ENCODE data around the gene DCDC2B. TPM values are rescaled to one million over a fixed set of nuclear protein-coding genes. Genes with fewer than 3 reads are reported as not detected.

The DCDC2B gene
- total RNA-seq, 1 experiment from 2014 or later: not detected

GRCh38 chr1:32221581-32221979 is 12.7 kb downstream of the DCDC2B start:
- peak overlapping the region; percentile 79 for H3K4me2 ChIP-seq (ENCODE audit: insufficient read depth, insufficient read length, low read length)
- H3K9me3 ChIP-seq (ENCODE audit: control insufficient read depth, low read depth, low read length): no peaks in the 10 kb centered on the region
- no peak overlapping the region for H2BK15ac ChIP-seq (ENCODE audit: low read depth, low read length)
- H3K56ac ChIP-seq (ENCODE audit: insufficient read length, low read depth, low read length): no peak overlapping the region
- no peak overlapping the region for H3K27ac ChIP-seq (ENCODE audit: insufficient read length, low read depth, low read length)
- H3K27me3 ChIP-seq (ENCODE audit: insufficient read depth, low read length): no peaks in the 10 kb centered on the region
- no peak for DNase-seq
- no peak overlapping the region for H2AFZ ChIP-seq (ENCODE audit: low read length)
- no peak overlapping the region for H3K18ac ChIP-seq (ENCODE audit: insufficient read length, low read depth, low read length)
- no peak overlapping the region for H4K5ac ChIP-seq (ENCODE audit: insufficient read length, low read depth, low read length)
- no peaks in the 10 kb centered on the region for H4K20me1 ChIP-seq (ENCODE audit: control insufficient read depth, insufficient read depth, insufficient read length)
- H3T11ph ChIP-seq (ENCODE audit: low read length): no peak overlapping the region
- H3K4ac ChIP-seq (ENCODE audit: low read depth, low read length): no peak overlapping the region
- no peak overlapping the region for H4K8ac ChIP-seq (replicated peaks; ENCODE audit: insufficient read length, low read depth, low read length)
- H3K79me2 ChIP-seq (ENCODE audit: insufficient read depth, low read length): peaks cover 3% of the 10 kb centered on the region; the same call in 1 of the 2 replicates
- H3K9ac ChIP-seq (ENCODE audit: extremely low read depth, insufficient read length, low read length): peak overlapping the region; percentile 35
- WGBS (ENCODE audit: extremely low coverage, insufficient read length, low lambda C conversion rate): no CpG with 5 or more reads among the region's 13 CpGs
- Mint-ChIP-seq H3K4me1 (peaks cover 17 to 25% of the 10 kb centered on the region in 2 experiments), H3K9me3 (no peaks in the 10 kb centered on the region), H3K36me3 (ENCODE audit: insufficient read depth in 1 of 3, low read depth in 3 of 3) (peaks cover 25 to 46% (median 38%) of the 10 kb centered on the region in 3 experiments), H3K4me3 (peak overlapping the region; percentile 98), H3K27me3 (ENCODE audit: low read depth) (no peaks in the 10 kb centered on the region), H3K27ac (peak overlapping the region; percentile 83 to 99 (median 93); a peak in 6 of 7 replicates)
- H2AK5ac ChIP-seq (ENCODE audit: insufficient read length, low read length): no peak overlapping the region
- H2BK20ac ChIP-seq (ENCODE audit: low read depth, low read length, poor library complexity, severe bottlenecking): no peak overlapping the region
- H3K79me1 ChIP-seq (ENCODE audit: insufficient read depth, low read depth, low read length, poor library complexity, severe bottlenecking): no peaks in the 10 kb centered on the region
- no peak overlapping the region for H2BK12ac ChIP-seq (ENCODE audit: insufficient read length, low read depth, low read length)
- peaks cover 7% of the 10 kb centered on the region for H3K23me2 ChIP-seq (ENCODE audit: insufficient read length, low read depth, low read length, poor library complexity, severe bottlenecking)
- peaks cover 7% of the 10 kb centered on the region; the same call in 1 of the 2 replicates for H3K4me1 ChIP-seq (ENCODE audit: insufficient read depth, low read length)
- H4K91ac ChIP-seq (ENCODE audit: insufficient read length, low read depth, low read length): no peak overlapping the region
- H2BK120ac ChIP-seq (ENCODE audit: low read depth, low read length, poor library complexity, severe bottlenecking): no peak overlapping the region
- no peak overlapping the region for H3K14ac ChIP-seq (ENCODE audit: insufficient read depth, low read length)
- no peak overlapping the region for H2BK5ac ChIP-seq (ENCODE audit: insufficient read length, low read length)
- H3K23ac ChIP-seq (ENCODE audit: insufficient read length, low read depth, low read length): no peak overlapping the region
- TF ChIP-seq CTCF (conservative IDR thresholded peaks at IDR 0.05): no peak
